Stimulated activated CD8-positive, alpha-beta memory T cell treated with anti-CD3 and anti-CD28 coated beads, Interleukin-15, amount 100 ng/mL, for 1 hour (primary cell): ENCODE measurements around the gene ZNF496.
"Not testable (repeated sequence)": the region's sequence is repeated elsewhere in the genome, so short reads cannot be mapped to it uniquely, and the experiment has no call there.

ENCODE experiments used
- DNase-seq: peaks from one replicate; pipeline ENCODE4 v3.0.0-alpha.2; 2020; ENCODE audit warnings: low read depth

The ZNF496 gene

DNA sequence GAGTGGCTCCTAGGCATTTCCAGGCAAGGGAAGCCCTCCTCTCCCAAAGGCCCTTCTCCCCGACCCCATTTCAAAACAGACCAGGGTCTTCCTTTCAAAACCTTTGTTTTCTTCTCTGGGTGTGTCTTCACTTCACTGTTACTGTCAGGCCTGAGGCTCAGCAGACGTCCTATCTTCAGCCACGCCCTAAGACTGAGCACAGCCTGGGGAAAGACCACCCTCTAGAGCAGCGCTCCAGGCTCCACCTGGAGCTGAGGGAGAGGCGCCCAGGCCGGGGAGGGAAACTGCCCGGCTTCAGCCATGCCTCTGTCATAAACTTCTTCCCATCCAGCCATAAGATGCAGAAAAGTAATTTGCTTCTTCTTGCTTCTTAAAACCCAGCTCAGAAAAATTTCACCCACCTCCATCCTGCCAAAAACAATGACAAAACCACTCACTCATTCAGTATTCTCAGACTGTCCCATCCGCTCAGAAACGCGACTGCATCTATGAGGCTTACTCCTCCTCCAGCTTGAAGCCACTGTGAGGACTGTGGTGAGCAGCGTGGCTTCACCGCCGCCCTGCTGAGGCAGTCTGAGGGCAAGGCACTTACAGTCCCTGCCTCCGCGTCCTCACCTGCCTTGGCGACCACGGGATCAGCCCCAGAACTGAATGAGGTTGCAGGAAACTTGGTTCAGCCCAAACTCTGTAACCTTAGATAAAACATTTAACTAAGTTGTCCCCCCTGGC lies 39.7 kb downstream of the ZNF496 start:
- DNase-seq, result no peak

DNA sequence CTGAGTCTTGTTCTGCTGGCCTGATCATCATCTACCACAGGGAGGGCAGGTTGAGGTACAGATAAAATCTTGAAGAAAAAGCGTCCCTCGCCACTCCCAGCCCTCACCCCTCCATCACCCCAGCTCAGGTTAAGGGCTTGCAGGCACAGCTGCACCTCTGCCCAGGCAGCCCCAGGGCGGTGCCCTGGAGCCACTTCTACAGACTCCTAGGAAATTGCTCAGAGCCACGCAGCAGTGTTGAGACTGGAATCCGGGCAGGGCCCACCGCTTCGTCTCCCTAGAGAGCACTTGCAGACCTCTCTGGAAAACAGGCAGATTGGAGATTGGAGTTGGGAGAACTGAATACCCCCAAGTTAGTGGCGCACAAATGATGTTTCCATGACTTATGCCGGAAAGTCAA lies 40.5 kb downstream of the ZNF496 start:
- DNase-seq, result no peak

DNA sequence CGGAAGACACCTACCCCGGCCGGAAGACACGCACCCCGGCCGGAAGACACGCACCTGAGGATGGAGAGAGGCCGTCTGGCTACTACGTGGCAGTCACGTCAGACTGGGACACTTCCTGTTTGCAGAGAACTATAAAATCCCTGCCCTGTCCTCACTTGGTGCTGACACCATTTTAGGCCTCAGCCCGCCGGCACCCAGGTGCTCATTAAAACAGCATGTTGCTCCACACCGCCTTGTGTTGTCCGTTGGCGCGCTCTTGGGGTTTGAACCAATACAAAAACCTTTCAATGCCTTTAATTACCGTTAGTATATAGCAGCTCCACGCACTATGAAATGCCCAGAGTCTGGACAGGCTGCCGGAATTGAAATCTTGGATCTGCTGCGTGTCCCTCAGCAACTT lies 41.1 kb downstream of the ZNF496 start:
- DNase-seq, result no peak

DNA sequence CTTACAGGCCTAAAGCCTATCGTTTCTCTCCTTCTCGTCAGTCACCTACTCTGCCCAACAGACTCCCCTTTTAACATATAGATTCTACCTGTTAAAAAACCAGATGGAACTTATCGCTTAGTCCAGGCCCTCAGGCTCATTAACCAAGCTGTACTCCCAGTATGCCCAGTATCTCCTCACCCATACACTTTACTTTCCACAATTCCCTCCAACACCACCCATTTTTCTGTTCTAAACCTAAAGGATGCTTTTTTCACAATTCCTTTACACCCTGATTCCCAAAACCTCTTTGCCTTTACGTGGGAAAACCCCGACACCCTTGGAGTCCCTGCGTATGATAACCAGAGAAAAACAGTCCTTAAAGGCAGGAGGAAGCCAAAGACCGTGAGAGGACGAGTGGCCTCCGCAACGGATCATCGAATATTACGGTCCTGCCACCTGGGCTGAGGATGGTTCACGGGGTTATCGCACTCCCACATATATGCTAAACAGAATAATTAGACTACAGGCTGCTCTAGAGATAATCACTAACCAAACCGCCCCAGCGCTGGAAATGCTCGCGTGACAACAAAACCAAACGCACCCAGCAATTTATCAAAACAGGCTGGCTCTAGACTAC lies 42.3 kb downstream of the ZNF496 start:
- not testable (repeated sequence) for DNase-seq

DNA sequence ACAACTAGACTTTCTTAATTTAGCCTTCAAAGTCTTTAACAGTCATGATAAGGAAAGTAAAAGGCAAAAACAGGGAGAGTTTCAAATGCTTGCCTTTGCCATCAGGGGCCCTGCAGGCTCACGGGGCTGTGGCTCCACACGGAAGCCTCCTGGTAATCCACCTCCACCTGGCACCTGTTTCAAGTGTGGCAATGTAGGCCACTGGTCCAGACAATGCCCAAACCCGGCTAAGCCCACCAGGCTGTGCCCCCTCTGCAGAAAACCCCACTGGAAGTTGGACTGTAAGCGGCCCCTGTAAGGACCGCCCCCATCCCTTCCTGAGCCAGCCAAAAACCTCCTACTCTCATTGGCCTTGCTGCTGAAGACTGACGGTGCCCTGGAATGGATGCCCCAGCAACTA lies 43.3 kb downstream of the ZNF496 start:
- DNase-seq, result no peak

DNA sequence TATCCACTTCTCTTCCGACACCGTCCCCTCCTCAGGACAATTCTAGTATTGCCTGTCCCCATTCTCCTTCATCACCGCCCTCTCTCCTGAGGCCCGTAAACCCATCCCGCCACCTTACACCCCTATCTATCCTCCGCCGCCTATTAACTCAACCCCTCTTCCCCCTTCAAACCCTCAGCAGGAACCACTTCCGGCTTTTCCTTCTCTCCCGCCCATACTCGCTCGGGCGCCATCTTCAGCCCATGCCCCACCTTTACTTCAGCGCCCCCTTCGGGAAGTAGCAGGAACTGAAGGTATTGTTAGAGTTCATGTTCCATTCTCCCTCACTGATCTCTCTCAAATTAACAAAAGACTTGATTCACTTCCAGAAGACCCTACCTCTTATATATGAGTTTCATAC lies 44.2 kb downstream of the ZNF496 start:
- no peak for DNase-seq

DNA sequence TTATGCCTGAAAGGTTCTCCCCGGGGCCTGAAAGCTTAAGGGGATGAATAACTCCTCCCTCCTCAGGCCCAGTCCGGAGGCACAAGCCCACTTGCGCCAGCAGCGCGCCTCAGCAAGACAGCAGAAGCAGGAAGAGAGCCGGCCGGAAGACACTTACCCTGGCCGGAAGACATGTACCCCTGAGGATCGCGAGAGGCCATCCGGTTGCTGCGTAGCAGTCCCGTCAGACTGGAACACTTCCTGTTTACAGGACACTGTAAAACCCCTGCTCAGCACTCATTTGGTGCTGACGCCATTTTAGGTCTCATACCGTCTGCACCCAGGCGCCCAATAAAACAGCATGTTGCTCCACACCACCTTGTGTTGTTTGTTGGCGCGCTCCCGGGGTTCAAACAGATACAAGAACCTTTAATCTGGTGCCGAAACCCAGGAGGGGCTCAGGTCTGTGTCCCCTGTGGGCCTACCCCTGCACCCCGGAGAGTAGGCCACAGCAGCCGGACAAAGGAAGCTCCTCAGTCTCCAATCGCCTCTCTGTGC lies 45.5 kb downstream of the ZNF496 start:
- no peak for DNase-seq

DNA sequence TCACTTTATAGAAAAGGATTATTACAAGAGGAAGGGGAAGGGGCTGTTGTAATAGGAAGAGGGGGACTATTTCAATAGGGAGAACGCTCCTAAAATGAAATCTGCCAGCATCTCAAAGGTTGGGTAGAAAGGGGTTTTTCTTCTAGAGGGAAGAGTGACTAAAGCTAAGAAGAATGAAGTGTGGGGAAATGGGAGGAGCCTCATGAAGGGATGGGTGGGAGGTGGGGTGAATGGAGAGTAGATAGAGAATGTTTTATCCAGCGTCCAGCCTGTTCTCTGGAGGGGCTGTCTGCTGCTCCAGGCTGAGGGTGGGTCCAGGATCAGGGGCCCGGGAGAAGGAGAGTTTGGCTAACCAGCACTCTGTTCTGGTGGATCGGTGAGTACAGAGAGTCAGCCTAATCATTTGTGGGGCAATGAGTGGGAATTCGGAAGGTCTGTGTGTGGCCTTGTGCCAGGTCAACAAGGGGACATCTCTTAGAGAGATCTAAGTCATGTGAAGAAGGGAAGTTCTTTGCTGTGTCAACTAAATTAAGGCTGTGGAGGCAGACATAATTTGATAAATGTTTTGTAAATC lies 50.6 kb downstream of the ZNF496 start:
- DNase-seq, result no peak

DNA sequence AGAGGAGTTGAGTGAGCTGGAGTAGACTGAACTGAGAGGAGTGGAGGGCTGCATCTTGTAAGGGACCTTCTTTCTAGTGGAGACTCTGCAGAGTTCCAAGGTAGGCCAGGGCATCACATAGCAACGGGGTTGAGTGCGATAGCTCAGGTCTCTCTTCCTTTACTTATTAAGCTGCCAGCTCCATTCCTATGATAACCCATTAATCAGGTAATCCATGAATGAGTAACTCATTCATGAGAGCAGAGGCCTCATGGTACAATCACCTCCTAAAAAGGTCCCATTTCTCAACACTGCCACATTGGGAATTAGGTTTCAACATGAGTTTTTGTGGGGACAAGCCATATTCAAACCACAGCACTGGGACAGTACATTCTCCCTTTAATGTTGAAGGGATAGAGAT lies 54.5 kb downstream of the ZNF496 start:
- DNase-seq, result no peak

DNA sequence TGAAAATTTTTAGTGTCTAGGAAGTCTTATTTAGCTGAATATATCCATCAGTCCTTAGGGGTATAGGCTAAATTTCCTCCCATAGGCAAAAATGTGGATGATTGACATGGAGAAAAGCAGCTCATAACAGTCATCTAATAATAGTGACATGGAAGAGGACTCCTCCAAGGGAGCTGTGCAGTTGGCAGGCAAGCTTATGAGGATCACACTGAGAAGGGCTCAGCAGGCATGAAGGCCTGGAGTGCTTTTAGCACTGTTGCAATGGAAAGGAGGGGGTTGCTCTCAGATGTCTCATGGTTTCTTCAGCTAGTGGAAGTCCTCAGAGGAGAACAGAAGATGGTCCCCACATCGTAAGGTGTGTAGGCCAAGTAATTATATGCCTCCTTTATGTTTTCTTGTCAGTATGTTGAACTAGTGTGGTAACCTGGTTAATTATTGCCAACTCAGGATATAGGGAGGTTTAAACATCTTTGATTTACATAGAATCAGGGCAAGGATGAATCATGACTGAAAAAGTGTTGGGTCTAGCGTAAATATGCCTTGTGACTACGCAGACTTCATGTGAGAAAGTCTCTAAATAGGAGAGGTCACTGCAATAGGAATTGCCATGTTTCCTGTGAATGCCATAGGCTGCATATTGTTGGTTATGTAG lies 56.9 kb downstream of the ZNF496 start:
- DNase-seq, result no peak

DNA sequence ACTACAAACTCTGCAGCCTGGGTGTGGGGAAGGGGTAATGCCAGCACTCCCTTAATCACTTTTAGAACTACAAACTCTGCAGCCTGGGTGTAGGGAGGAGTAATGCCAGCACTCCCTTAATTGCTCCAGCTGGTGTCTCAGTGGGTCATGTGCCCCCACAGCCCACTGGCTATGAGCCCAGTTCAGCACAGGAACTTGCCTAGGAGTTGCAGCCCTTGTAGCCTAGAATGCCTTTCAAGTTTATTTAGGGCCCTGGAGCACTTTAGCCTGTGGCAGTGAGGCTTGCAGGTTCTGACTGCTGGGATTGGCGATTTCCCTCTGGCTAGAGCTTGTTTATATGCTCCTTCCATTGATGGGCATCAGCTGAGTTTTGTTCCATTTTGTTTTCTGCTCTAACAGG lies 58.7 kb downstream of the ZNF496 start:
- no peak for DNase-seq

DNA sequence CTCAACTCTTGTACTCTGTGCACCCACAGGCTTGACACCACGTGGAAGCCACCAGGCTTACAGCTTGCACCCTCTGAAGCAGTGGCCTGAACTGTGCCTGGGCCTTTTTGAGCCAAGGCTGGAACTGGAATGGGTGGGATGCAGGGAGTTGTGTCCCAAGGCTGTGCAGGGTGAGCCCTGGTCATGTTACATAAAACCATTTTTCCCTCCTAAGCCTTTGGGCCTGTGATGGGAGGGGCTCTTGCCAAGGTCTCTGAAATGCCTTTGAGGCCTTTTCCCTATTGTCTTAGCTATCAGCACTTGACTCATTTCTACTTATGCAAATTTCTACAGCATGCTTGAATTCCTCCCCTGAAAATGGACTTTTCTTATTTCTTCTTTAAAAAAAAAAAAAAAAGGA lies 61.7 kb downstream of the ZNF496 start:
- DNase-seq, result no peak

DNA sequence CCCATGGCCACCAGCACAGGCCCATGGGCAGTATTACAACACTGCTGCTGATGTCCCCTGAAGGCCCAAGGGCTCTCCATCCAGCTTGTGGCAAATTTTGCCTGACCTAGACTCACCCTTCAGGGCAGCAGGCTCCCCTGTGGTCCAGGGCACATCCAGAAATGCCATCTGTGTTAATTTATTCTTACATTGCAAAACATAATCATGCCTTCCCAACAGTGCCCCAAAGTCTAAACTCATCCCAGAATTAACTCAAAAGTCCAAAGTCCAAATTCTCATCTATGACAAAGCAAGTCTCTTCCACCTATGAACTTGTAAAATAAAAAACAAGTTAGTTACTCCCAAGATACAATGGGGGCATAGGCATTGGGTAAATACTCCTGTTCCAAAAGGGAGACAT lies 62.5 kb downstream of the ZNF496 start:
- no peak for DNase-seq

DNA sequence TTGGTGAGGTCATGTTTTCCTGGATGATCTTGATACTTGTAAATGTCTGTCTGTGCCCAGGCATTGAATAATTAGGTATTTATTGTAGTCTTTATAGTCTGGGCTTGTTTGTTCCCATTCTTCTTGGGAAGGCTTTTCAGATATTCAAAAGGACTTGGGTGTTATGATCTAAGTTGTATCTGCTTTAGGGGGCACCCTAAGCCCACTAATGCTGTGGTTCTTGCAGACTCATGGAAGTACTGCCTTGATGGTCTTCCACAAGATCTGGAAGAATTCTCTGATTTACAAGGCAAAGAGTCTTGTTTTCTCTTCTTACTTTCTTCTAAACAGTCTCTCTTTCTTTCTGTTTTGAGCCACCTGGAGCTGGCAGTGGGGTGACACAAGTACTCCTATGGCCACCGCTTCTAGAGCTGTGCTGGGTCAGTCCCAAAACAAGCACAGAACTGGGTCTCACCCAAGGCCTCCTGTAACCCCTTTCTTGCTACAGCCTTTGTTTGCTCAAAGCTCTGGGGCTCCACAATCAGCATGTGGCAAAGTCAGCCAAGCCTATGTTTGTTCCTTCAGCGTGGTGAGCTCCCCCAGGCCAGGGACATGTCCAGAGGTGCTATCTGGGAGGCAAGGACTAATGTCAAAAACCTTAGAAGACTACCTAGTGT lies 63.1 kb downstream of the ZNF496 start:
- DNase-seq, result no peak

DNA sequence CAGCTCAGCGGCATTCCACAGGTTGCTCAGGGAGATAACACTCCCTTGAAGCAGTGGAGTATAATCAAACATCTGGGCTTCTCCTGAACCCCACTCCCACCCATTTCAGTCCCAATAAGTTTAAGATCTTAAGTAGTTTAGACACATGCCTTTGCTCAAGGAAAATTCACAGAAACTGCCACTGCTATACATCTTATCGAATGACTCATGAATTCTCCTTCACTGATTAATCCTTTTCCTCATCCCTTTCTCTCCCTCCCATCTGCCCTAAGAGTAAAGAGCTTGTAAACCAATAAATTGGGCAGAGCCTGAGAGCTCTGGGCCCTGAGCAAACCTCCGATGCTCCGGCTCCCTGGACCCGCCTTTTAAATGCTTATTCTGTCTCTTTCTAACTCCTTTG lies 65.6 kb downstream of the ZNF496 start:
- no peak for DNase-seq

DNA sequence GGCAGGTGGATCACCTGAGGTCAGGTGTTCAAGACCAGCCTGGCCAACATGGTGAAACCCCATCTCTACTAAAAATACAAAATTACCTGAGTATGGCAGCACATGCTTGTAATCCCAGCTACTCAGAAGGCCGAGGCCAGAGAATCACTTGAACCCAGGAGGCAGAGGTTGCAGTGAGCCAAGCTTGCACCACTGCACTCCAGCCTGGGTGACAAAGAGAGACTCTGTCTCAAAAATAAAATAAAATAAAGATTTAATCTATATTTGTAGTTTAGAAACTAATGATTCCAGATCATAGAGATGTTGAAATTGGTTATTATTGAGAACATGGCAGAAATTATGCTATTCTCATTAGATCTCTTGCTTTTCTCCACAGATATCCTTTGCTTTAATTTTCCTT lies 75.9 kb downstream of the ZNF496 start, which contains the start of gene VN1R5:
Gene VN1R5, plus strand, starts transcription at position 301 of the 400 bp plus-strand sequence.
- not testable (repeated sequence) for DNase-seq

DNA sequence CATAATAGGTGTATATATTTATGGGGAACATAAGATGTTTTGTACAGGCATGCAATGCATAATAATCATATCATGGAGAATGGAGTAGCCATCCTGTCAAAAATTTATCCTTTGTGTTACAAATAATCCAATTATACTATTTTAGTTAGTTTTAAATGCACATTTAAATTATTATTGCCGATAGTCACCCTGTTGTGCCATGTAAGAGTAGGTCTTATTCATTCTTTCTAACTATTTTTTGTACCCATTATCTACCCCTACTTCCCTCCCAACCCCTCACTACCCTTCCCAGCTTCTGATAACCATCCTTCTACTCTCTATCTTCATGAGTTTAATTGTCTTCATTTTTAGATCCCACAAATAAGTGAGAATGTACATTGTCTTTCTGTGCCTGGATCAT lies 84.1 kb downstream of the ZNF496 start:
- no peak for DNase-seq
